WI38 (cell line): Measurements from ENCODE around the gene OPRM1.

Experiments
- H3K4me3 ChIP-seq: 2 replicates; pipeline ENCODE4 v1.5.1; 2011; ENCODE audit warnings: low read depth, mild to moderate bottlenecking, control low read depth, low read length
- CTCF ChIP-seq: IDR thresholded peaks from 2 replicates; pipeline ENCODE4 v1.5.1; 2012; ENCODE audit warnings: low read depth, mild to moderate bottlenecking, control low read depth, low read length

OPRM1 gene

GRCh38 chr6:154123155-154123956 lies 84.3 kb downstream of the OPRM1 start:
- no peak overlapping the region for H3K4me3 ChIP-seq
- TF ChIP-seq CTCF = no peak

GRCh38 chr6:154125421-154125820 lies 86.4 kb downstream of the OPRM1 start:
- TF ChIP-seq CTCF = no peak
- no peak overlapping the region for H3K4me3 ChIP-seq

GRCh38 chr6:154127657-154128056 lies 88.6 kb downstream of the OPRM1 start:
- no peak for TF ChIP-seq CTCF
- no peak overlapping the region for H3K4me3 ChIP-seq

- no peak for TF ChIP-seq CTCF
- no peak overlapping the region for H3K4me3 ChIP-seq
These were observed 95.6 kb downstream of the OPRM1 start for GRCh38 chr6:154134471-154135147.

- TF ChIP-seq CTCF = no peak
- no peak overlapping the region for H3K4me3 ChIP-seq
These were observed 99.8 kb downstream of the OPRM1 start for GRCh38 chr6:154138793-154139192.

- no peak for TF ChIP-seq CTCF
These were observed 100.9 kb downstream of the OPRM1 start for GRCh38 chr6:154139892-154140291.

GRCh38 chr6:154140743-154141142 lies 101.7 kb downstream of the OPRM1 start:
- no peak overlapping the region for H3K4me3 ChIP-seq
- TF ChIP-seq CTCF = no peak

More at GRCh38 chr6:154139892-154140291, 100.9 kb downstream of the OPRM1 start:
- no peak overlapping the region for H3K4me3 ChIP-seq
